ENCODE data around the gene APBB1IP. TPM values are rescaled to one million over a fixed set of nuclear protein-coding genes. Genes with fewer than 3 reads are reported as not detected.
"Not testable (repeated sequence)": the region's sequence is repeated elsewhere in the genome, so short reads cannot be mapped to it uniquely, and the experiment has no call there.

APBB1IP gene
- total and polyA plus RNA-seq, 2 of the 8 experiments (the other 6 are each of a cell fraction or from before 2014, with no cell fraction given), result 0.05 TPM; not detected in 1

DNA sequence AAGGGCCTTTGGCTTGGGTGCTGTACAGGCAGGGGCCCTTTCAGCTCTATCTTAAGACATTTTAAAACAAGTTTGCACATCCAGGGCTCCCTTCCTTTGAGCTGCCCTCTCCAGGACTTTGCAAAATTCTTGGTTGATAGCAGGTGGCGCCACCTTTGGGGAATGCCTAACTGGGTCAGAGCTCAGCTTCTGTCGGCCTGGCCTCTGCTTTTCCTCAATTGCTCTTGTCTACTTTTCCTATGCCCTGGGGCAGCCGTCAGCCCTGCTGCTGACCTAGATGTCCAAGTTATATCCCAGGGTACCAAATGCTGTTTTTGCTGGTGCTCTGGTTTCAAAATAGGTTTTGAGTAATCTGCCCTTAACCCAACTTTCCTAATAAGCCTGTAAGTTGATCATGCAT lies 65.8 kb downstream of the APBB1IP start (continued):
- TF ChIP-seq BACH1 (IDR thresholded peaks at IDR 0.05; ENCODE audit: low read length), result no peak

DNA sequence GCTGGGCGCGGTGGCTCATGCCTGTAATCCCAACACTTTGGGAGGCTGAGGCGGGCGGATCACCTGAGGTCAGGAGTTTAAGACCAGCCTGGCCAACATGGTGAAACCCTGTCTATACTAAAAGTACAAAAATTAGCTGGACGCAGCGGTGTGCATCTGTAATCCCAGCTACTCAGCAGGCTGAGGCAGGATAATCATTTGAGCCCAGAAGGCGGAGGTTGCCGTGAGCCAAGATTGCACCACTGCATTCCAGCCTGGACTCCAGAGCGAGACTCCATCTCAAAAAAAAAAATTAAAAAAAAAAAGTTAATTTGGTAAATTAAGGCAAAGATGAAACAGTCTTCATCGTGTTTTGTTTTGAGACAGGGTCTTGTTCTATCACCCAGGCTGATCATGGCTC lies 66.3 kb downstream of the APBB1IP start:
- H2BK15ac ChIP-seq (ENCODE audit: low read length); DNase-seq (ENCODE audit: low read depth in 1 of 2, low spot score in 2 of 2); H3K4ac ChIP-seq (replicated peaks; ENCODE audit: insufficient read length, low read depth, low read length); H2BK5ac ChIP-seq (ENCODE audit: low read depth, low read length); H3K14ac ChIP-seq (ENCODE audit: insufficient read length); H3K27ac ChIP-seq (ENCODE audit: low read depth, low read length); H3K27me3 ChIP-seq (replicated peaks in 1 of 4; ENCODE audit: control insufficient read depth in 3 of 4, extremely low read depth in 1 of 4, insufficient read depth in 3 of 4, low read length in 3 of 4); H2BK120ac ChIP-seq (replicated peaks; ENCODE audit: low read depth, low read length); H4K5ac ChIP-seq (ENCODE audit: insufficient read length, low read depth, low read length); H2BK20ac ChIP-seq (ENCODE audit: low read length); H3K36me3 ChIP-seq (ENCODE audit: control insufficient read depth in 2 of 4, insufficient read depth in 4 of 4, low read length in 3 of 4); H4K8ac ChIP-seq (ENCODE audit: extremely low read depth, insufficient read depth, low read length); H2BK12ac ChIP-seq (ENCODE audit: low read depth, low read length); H4K20me1 ChIP-seq (replicated peaks in 1 of 2; ENCODE audit: control insufficient read depth in 1 of 2, insufficient read depth in 2 of 2, low read length in 2 of 2); H3K18ac ChIP-seq (ENCODE audit: extremely low read depth, low read length); H3K23me2 ChIP-seq (ENCODE audit: low read depth, low read length); H3K9ac ChIP-seq (replicated peaks in 1 of 4; ENCODE audit: extremely low read depth in 1 of 4, low read depth in 3 of 4, low read length in 3 of 4); H3K4me1 ChIP-seq (replicated peaks in 1 of 4; ENCODE audit: control insufficient read depth in 3 of 4, insufficient read depth in 4 of 4, low read length in 3 of 4); H3K23ac ChIP-seq (ENCODE audit: insufficient read length); H3K79me2 ChIP-seq (ENCODE audit: control insufficient read depth in 1 of 2, insufficient read depth in 2 of 2, low read length in 2 of 2); H3K4me3 ChIP-seq (ENCODE audit: extremely low read depth in 1 of 4, insufficient read depth in 2 of 4, low read depth in 3 of 4, low read length in 4 of 4); H3K9me3 ChIP-seq (ENCODE audit: insufficient read depth in 2 of 2, low read depth in 1 of 2, low read length in 1 of 2); H3K79me1 ChIP-seq (ENCODE audit: low read depth, low read length); H3K56ac ChIP-seq (replicated peaks; ENCODE audit: insufficient read length, low read depth, low read length); H3K4me2 ChIP-seq (ENCODE audit: insufficient read depth in 1 of 2, low read depth in 2 of 2, low read length in 2 of 2); FAIRE-seq; H2AK5ac ChIP-seq (ENCODE audit: low read depth, low read length); POLR2A ChIA-PET (ENCODE audit: partially characterized antibody); H4K91ac ChIP-seq (replicated peaks; ENCODE audit: insufficient read length, low read length); H2AFZ ChIP-seq (ENCODE audit: low read length): not testable (repeated sequence)
- WGBS, 2 experiments (ENCODE audit: extremely low coverage in 1 of 2, insufficient coverage in 1 of 2, insufficient read length in 1 of 2, insufficient replicate concordance in 2 of 2, low coverage in 1 of 2, low lambda C conversion rate in 2 of 2, missing lambda C conversion rate in 1 of 2), result 92% methylated on average over 10 of the region's 10 CpGs; no CpG with 5 or more reads in 1 of the 2 experiments
- CTCF ChIA-PET (ENCODE audit: partially characterized antibody), result interaction anchor here (0.6 to 3.2 kb wide), 17 partner anchors 9 to 1675 kb away, joined by 3 to 18 read pairs (median 3); no protein-coding TSS in a partner anchor

Measured in H1 (cell line).